Activated naive CD4-positive, alpha-beta T cell treated with anti-CD3 and anti-CD28 coated beads, Interleukin-2, amount 10 ng/mL, durations not matched to agents 5 hours and 36 hours (primary cell): ENCODE results near the gene SEMA6B. TPM values are rescaled to one million over a fixed set of nuclear protein-coding genes. Genes with fewer than 3 reads are reported as not detected.

Experiments used
- total RNA-seq, 2 experiments: library from RNA; stranded (reverse); gene quantifications; one replicate each; pipeline ENCODE4 v1.2.3, GENCODE V29; 2021

Gene SEMA6B
- total RNA-seq: not detected

GRCh38 chr19:4559569-4559968 lies at the start of gene SEMA6B:
SEMA6B (minus strand) TSS chr19:4559684; CDS start chr19:4558457, 1,227 bp downstream.

GRCh38 chr19:4539693-4540581 lies 19.5 kb downstream of the SEMA6B start, which contains the start of gene LRG1:
LRG1 (minus strand) TSS chr19:4540036; CDS start chr19:4540013, 23 bp downstream.

GRCh38 chr19:4534836-4535658 lies 24.4 kb downstream of the SEMA6B start, which contains the start of gene PLIN5:
PLIN5 (minus strand) TSS chr19:4535224; CDS start chr19:4534074, 1,150 bp downstream.

GRCh38 chr19:4518345-4519171 lies 40.9 kb downstream of the SEMA6B start, which contains the start of gene PLIN4:
PLIN4 (minus strand) TSS chr19:4518486; CDS start chr19:4518272, 214 bp downstream.

Other genes starting within 250 kb of the SEMA6B start
- 10 to 100 TPM; 11.3 to 11.4 TPM for gene STAP2, start 220.9 kb downstream of the SEMA6B start, total RNA-seq
- 10 to 100 TPM; 19.3 to 20.4 TPM for gene MPND, start 216.1 kb downstream of the SEMA6B start, total RNA-seq
- 10 to 100 TPM; 78.2 to 79.6 TPM for gene SH3GL1, start 159.1 kb downstream of the SEMA6B start, total RNA-seq
- gene CHAF1A, start 157.0 kb downstream of the SEMA6B start, total RNA-seq: 10 to 100 TPM; 54.9 to 60.0 TPM
- 10 to 100 TPM; 50.0 to 57.5 TPM for gene UBXN6, start 101.9 kb downstream of the SEMA6B start, total RNA-seq
- 10 to 100 TPM; 44.3 to 46.3 TPM for gene HDGFL2, start 87.4 kb downstream of the SEMA6B start, total RNA-seq
- gene PLIN4, start 41.2 kb downstream of the SEMA6B start, total RNA-seq: not detected
- not detected for gene PLIN5, start 24.5 kb downstream of the SEMA6B start, total RNA-seq
- under 1 TPM; 0.05 to 0.10 TPM for gene LRG1, start 19.6 kb downstream of the SEMA6B start, total RNA-seq
- gene TNFAIP8L1, start 79.8 kb upstream of the SEMA6B start, total RNA-seq: 10 to 100 TPM; 21.8 to 23.6 TPM
- gene MYDGF, start 110.7 kb upstream of the SEMA6B start, total RNA-seq: 10 to 100 TPM; 49.6 to 54.1 TPM
- gene DPP9, start 164.2 kb upstream of the SEMA6B start, total RNA-seq: 10 to 100 TPM; 75.5 to 75.9 TPM
- gene FEM1A, start 232.1 kb upstream of the SEMA6B start, total RNA-seq: 10 to 100 TPM; 10.9 to 11.4 TPM